Measurements from ENCODE around the gene CYP4A22. TPM values are rescaled to one million over a fixed set of nuclear protein-coding genes. Genes with fewer than 3 reads are reported as not detected.
"Not testable (repeated sequence)": the region's sequence is repeated elsewhere in the genome, so short reads cannot be mapped to it uniquely, and the experiment has no call there.

The CYP4A22 gene
- total RNA-seq, 4 donors from 2014 or later: 0.27 TPM; not detected in 3

DNA sequence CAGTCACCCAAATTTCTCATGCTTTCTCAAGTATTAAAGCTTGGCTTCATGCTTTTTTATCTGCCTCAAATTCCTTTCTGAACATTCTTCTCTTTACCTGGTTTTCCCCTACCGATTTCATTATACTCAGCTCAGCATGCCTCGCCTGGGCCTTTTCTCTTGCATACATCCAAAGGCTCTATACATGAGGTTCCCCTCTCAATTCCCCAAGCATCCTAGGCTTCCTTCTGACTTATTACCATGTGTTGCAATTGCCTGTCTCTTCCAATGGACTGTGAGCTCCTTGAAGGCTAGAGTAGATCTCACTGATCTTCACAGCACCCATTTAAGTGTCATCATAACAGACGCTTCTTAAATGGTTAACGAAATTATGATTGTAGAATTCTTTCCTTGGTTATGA is 24.1 kb upstream of the CYP4A22 start:
- no peak for ATAC-seq
- H3K36me3 ChIP-seq: no peaks in the 10 kb centered on the region
- no peak overlapping the region for H3K4me3 ChIP-seq
- WGBS, 2 donors (ENCODE audit: low coverage in 1 of 2): 72 to 77% methylated on average over 3 to 4 of the region's 4 CpGs
- no peak for TF ChIP-seq EP300 (IDR thresholded peaks at IDR 0.05)
- TF ChIP-seq POLR2AphosphoS5 (IDR thresholded peaks at IDR 0.05): no peak
- no peak for TF ChIP-seq POLR2A (IDR thresholded peaks at IDR 0.05)
- TF ChIP-seq, protein P1, sequence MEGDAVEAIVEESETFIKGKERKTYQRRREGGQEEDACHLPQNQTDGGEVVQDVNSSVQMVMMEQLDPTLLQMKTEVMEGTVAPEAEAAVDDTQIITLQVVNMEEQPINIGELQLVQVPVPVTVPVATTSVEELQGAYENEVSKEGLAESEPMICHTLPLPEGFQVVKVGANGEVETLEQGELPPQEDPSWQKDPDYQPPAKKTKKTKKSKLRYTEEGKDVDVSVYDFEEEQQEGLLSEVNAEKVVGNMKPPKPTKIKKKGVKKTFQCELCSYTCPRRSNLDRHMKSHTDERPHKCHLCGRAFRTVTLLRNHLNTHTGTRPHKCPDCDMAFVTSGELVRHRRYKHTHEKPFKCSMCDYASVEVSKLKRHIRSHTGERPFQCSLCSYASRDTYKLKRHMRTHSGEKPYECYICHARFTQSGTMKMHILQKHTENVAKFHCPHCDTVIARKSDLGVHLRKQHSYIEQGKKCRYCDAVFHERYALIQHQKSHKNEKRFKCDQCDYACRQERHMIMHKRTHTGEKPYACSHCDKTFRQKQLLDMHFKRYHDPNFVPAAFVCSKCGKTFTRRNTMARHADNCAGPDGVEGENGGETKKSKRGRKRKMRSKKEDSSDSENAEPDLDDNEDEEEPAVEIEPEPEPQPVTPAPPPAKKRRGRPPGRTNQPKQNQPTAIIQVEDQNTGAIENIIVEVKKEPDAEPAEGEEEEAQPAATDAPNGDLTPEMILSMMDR (IDR thresholded peaks at IDR 0.05): no peak
- H3K27ac ChIP-seq: no peak overlapping the region
- peaks cover 0 to 10% (median 0%) of the 10 kb centered on the region in 3 donors for H3K9me3 ChIP-seq
- H3K4me1 ChIP-seq: no peaks in the 10 kb centered on the region
- H3K27me3 ChIP-seq: no peaks in the 10 kb centered on the region

DNA sequence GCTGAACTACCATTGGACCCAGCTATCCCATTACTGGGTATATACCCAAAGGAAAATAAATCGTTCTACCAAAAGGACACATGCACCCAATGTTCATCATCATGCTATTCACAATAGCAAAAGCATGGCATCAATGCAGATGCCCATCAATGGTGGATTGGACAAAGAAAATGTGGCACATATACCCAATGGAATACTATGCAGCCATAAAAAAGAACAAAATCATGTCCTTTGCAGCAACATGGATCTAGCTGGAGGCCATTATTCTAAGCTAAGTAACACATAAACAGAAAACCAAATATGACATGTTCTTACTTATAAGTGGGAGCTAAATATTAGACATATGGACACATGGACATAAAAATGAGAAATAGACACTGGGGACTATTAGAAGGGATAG is 16.2 kb upstream of the CYP4A22 start:
- not testable (repeated sequence) for ATAC-seq, H3K36me3 ChIP-seq, H3K4me1 ChIP-seq, H3K4me3 ChIP-seq, H3K27me3 ChIP-seq, H3K27ac ChIP-seq
- H3K9me3 ChIP-seq: peaks cover 0 to 10% (median 0%) of the 10 kb centered on the region in 3 donors
- WGBS, 2 donors (ENCODE audit: low coverage in 1 of 2): 83 to 88% methylated on average over 1 of the region's 1 CpG

DNA sequence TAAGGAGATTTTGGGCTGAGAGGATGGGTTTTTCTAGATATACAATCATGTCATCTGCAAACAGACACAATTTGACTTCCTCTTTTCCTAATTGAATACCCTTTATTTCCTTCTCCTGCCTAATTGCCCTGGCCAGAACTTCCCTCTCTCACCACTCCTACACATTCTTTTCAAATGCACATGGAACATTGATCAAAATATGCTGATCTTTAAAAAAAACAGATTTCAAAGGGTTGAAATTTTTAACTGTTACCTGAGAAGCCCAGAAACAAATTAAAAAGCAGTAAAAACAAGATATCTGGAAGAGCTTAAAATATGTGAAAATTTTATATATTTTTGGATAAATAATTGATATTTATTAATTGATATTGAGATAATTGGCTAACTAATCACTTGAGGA is 12.4 kb upstream of the CYP4A22 start:
- not testable (repeated sequence) for H3K27me3 ChIP-seq, H3K36me3 ChIP-seq, H3K27ac ChIP-seq, ATAC-seq, H3K4me1 ChIP-seq, H3K4me3 ChIP-seq
- peaks cover 0 to 10% (median 0%) of the 10 kb centered on the region in 3 donors for H3K9me3 ChIP-seq

DNA sequence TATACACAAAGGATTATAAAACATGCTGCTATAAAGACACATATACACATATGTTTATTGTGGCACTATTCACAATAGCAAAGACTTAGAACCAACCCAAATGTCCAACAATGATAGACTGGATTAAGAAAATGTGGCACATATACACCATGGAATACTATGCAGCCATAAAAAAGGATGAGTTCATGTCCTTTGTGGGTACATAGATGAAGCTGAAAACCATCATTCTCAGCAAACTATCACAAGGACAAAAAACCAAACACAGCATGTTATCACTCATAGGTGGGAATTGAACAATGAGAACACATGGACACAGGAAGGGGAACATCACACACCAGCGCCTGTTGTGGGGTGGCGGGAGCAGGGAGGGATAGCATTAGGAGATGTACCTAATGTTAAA is 10.2 kb upstream of the CYP4A22 start:
- H3K27me3 ChIP-seq, H3K4me1 ChIP-seq, H3K9me3 ChIP-seq, H3K27ac ChIP-seq, ATAC-seq, H3K36me3 ChIP-seq, H3K4me3 ChIP-seq: not testable (repeated sequence)
- WGBS, 2 donors (ENCODE audit: low coverage in 1 of 2): 83 to 94% methylated on average over 2 of the region's 2 CpGs

DNA sequence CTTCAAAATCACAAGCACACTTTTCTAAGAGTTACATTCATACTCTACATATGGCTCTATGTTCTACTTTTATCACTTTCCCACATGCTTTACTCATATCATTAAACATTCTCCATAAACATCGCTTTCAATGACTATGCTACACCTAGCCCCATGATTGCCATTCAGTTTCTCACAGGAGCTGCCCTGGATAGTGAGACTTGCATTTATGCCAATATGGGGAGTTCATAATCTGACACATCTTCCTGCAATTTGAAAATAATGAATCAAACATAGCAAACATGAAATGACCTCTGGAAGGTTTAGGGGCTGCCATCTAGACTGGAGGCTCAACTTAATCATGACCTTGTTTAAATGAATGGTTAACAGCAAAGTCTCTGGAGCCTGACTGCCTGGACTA is 9.0 kb upstream of the CYP4A22 start:
- WGBS, 2 donors (ENCODE audit: low coverage in 1 of 2): 90 to 100% methylated on average over 1 of the region's 1 CpG
- H3K36me3 ChIP-seq: no peaks in the 10 kb centered on the region
- no peaks in the 10 kb centered on the region for H3K9me3 ChIP-seq
- no peak overlapping the region for H3K4me3 ChIP-seq
- H3K4me1 ChIP-seq: no peaks in the 10 kb centered on the region
- no peak for TF ChIP-seq POLR2AphosphoS5 (IDR thresholded peaks at IDR 0.05)
- no peak for TF ChIP-seq POLR2A (IDR thresholded peaks at IDR 0.05)
- TF ChIP-seq, protein P1 (IDR thresholded peaks at IDR 0.05): no peak
- no peak for TF ChIP-seq EP300 (IDR thresholded peaks at IDR 0.05)
- no peak overlapping the region for H3K27ac ChIP-seq
- H3K27me3 ChIP-seq: no peaks in the 10 kb centered on the region
- ATAC-seq: no peak

DNA sequence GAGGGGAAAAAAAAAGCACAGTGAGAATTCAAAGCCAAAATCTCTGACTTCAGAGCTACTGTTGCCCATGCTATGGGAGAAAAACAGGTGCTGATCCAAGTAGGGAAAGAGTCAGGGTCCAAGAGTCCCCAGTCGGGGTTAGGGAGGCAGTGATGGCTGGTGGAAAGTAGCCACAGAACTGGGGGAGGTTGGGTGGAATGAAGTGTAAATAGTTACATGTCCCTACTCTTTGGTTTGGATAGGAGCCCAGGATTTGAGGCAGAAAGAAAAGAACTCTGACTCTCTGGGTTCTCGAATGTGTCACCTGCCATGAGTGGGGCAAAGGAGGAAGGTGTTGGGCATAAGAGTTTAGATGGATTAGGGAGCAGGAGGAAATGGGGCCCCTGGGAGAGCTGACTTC is 8.4 kb upstream of the CYP4A22 start:
- H3K27ac ChIP-seq, H3K27me3 ChIP-seq, H3K36me3 ChIP-seq, H3K4me3 ChIP-seq, ATAC-seq, H3K4me1 ChIP-seq, H3K9me3 ChIP-seq: not testable (repeated sequence)
- WGBS, 2 donors (ENCODE audit: low coverage in 1 of 2): 51 to 88% methylated on average over 1 to 2 of the region's 2 CpGs

DNA sequence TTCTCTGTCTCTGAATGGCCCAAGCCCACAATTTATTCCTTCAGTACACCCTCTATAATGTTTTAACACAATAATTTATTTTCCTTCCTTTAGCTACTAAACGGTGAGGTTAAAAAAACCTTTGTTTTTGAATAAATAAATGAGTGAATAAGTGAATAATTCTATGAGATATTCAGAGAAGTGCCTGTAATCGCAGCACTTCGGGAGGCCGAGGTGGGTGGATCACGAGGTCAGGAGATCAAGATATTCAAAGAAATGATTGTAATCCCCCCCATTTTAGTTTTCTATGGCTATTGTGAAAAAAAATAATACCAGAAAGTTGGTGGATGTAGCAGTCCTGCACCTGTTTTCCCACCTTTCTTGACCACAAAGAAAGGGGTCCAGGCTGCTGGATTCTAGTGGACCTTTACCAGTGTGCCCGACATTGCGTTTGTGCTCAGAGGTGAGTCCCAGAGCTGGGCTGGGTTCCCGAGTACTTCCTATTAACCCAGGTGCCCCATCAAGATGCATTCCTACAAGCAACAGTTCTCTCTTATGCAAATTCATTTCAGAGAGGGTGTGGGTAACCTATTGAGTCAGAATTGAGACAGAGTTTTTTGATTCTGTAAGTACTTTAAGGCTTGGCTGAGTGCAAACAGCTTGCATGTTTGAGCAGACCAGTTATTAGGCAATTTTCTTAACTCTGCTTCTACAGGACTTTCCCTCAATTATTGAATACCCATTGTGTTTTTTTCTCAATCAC is 7.6 kb upstream of the CYP4A22 start:
- not testable (repeated sequence) for ATAC-seq, H3K36me3 ChIP-seq, H3K4me1 ChIP-seq, H3K9me3 ChIP-seq, H3K27ac ChIP-seq, H3K27me3 ChIP-seq, H3K4me3 ChIP-seq
- 71 to 90% methylated on average over 5 to 8 of the region's 8 CpGs for WGBS, 2 donors (ENCODE audit: low coverage in 1 of 2)

DNA sequence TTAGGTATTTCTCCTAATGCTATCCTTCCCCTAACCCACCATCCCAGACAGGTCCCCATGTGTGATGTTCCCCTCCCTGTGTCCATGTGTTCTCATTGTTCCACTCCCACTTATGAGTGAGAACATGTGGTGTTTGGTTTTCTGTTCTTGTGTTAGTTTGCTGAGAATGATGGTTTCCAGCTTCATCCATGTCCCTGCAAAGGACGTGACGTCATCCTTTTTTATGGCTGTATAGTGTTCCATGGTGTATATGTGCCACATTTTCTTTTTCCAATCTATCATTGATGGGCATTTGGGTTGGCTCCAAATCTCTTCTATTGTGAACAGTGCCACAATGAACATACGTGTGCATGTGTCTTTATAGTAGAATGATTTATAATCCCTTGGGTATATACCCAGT is 4.6 kb upstream of the CYP4A22 start:
- 93 to 94% methylated on average over 3 of the region's 3 CpGs for WGBS, 2 donors (ENCODE audit: low coverage in 1 of 2)
- not testable (repeated sequence) for H3K27me3 ChIP-seq, H3K4me3 ChIP-seq, H3K9me3 ChIP-seq, ATAC-seq, H3K4me1 ChIP-seq, H3K36me3 ChIP-seq, H3K27ac ChIP-seq

Data from gastroesophageal sphincter (tissue), 4 donors.